HepG2 (cell line): ENCODE measurements around the gene POLR3F. TPM values are rescaled to one million over a fixed set of nuclear protein-coding genes. Genes with fewer than 3 reads are reported as not detected.

Source experiments
- ATAC-seq: fragments of 200-7000 bp; cut with Tn5 transposase; 3 replicates; pipeline ENCODE4 v1.9.1; 2020; ENCODE audit warnings: mild to moderate bottlenecking, moderate library complexity
- BruUV-seq: library from RNA; stranded (reverse); fragments of 400-500 nt; replicated peaks from 2 replicates; lab custom pipeline; 2021; lab: Mats Ljungman, UMichigan
- CTCF ChIA-PET: fragments of 300-600 bp; formaldehyde crosslinking; extraction: SDS; loops from one replicate; lab custom pipeline; 2021; ENCODE audit warnings: low total read pairs, inconsistent platforms, low intra/inter-chr PET ratio; lab: Yijun Ruan, JAX
- POLR2A ChIA-PET: fragments of 350-600 bp; sonication (Branson Sonifier 250); formaldehyde crosslinking; loops from one replicate; lab custom pipeline; 2020; ENCODE audit warnings: antibody characterized with exemption, inconsistent platforms; lab: Yijun Ruan, JAX
- DNase-seq: peaks from one replicate; pipeline ENCODE4 v3.0.0-alpha.2; 2015; ENCODE audit warnings: low spot score
- FAIRE-seq: peaks from 3 replicates; lab custom pipeline; 2011; peaks lifted over from hg19 to GRCh38; lab: Jason Lieb, UNC
- H2AFZ ChIP-seq: one replicate; pipeline ENCODE4 v1.6.1; 2011; ENCODE audit warnings: low read length, inconsistent platforms
- H3K27ac ChIP-seq: fragments of 300-600 bp; 3 replicates; pipeline ENCODE4 v1.8.0; 2011; ENCODE audit warnings: mixed run types, mild to moderate bottlenecking, mixed read lengths, low read length, inconsistent platforms; ENCODE audit not compliant: insufficient read depth; ENCODE audit errors: extremely low read length
- H3K27me3 ChIP-seq, 2 experiments: fragments of 200-600 bp in 1 of 2; 2 replicates in 1 of 2; 3 replicates in 1 of 2; pipeline versions ENCODE4 v1.6.0 to v1.8.0; 2011; ENCODE audit warnings: low read length in 2 of 2, mild to moderate bottlenecking in 2 of 2, moderate library complexity in 2 of 2, inconsistent platforms in 1 of 2; ENCODE audit not compliant: insufficient read depth in 2 of 2, control insufficient read depth in 1 of 2
- H3K36me3 ChIP-seq, 2 experiments: fragments of 200-600 bp in 1 of 2; replicated peaks in 1 of 2; 2 replicates in 1 of 2; 3 replicates in 1 of 2; pipeline versions ENCODE4 v1.5.1 to v1.8.0; 2011; ENCODE audit warnings: low read length in 2 of 2, inconsistent platforms in 1 of 2; ENCODE audit not compliant: insufficient read depth in 2 of 2, control insufficient read depth in 1 of 2
- H3K4me1 ChIP-seq: 2 replicates; pipeline ENCODE4 v1.5.1; 2012; ENCODE audit warnings: low read length, inconsistent platforms; ENCODE audit not compliant: insufficient read depth
- H3K4me2 ChIP-seq: 2 replicates; pipeline ENCODE4 v1.6.0; 2011; ENCODE audit warnings: low read depth, low read length, inconsistent platforms
- H3K4me3 ChIP-seq, 3 experiments: fragments of 200-600 bp in 1 of 3; sonication (generic), shearing (Covaris generic) in 1 of 3; replicated peaks in 1 of 3; 2 replicates each; pipeline ENCODE4 v1.5.1; 2011 to 2016; ENCODE audit warnings: low read length in 3 of 3, inconsistent platforms in 2 of 3, low read depth in 2 of 3, mild to moderate bottlenecking in 2 of 3, control low read depth in 1 of 3, mixed read lengths in 1 of 3; ENCODE audit not compliant: insufficient read depth in 1 of 3
- H3K79me2 ChIP-seq: one replicate; pipeline ENCODE4 v1.6.1; 2011; ENCODE audit warnings: low read length, inconsistent platforms; ENCODE audit not compliant: insufficient read depth
- H3K9ac ChIP-seq: 2 replicates; pipeline ENCODE4 v1.6.0; 2011; ENCODE audit warnings: mild to moderate bottlenecking, low read depth, low read length, inconsistent platforms; ENCODE audit not compliant: insufficient read depth
- H3K9me3 ChIP-seq: 2 replicates; pipeline ENCODE4 v1.5.1; 2012; ENCODE audit warnings: mild to moderate bottlenecking, low read length
- H4K20me1 ChIP-seq: 2 replicates; pipeline ENCODE4 v1.6.0; 2011; ENCODE audit warnings: inconsistent platforms, mild to moderate bottlenecking, low read length, moderate library complexity; ENCODE audit not compliant: insufficient read depth
- ARNTL ChIP-seq: sonication (generic); formaldehyde crosslinking; IDR thresholded peaks from 2 replicates; pipeline ENCODE4 v1.4.0; 2020; ENCODE audit warnings: mild to moderate bottlenecking, missing genetic modification reagents
- GPN1 ChIP-seq: sonication (generic); formaldehyde crosslinking; IDR thresholded peaks from 2 replicates; pipeline ENCODE4 v1.5.1; 2020; ENCODE audit warnings: missing genetic modification reagents, borderline replicate concordance
- JUND ChIP-seq: sonication (generic); formaldehyde crosslinking; IDR thresholded peaks from 2 replicates; pipeline ENCODE4 v1.8.0; 2022; ENCODE audit warnings: mild to moderate bottlenecking, missing genetic modification reagents
- MED13 ChIP-seq: sonication (generic); formaldehyde crosslinking; IDR thresholded peaks from 2 replicates; pipeline ENCODE4 v1.5.0; 2020; ENCODE audit warnings: missing genetic modification reagents
- MTERF4 ChIP-seq: sonication (generic); formaldehyde crosslinking; IDR thresholded peaks from 2 replicates; pipeline ENCODE4 v1.8.0; 2023; ENCODE audit warnings: mild to moderate bottlenecking, missing genetic modification reagents
- NFE2 ChIP-seq: sonication (generic); formaldehyde crosslinking; IDR thresholded peaks from 2 replicates; pipeline ENCODE4 v1.4.0; 2020; ENCODE audit warnings: missing genetic modification reagents
- NFKB2 ChIP-seq: sonication (generic); formaldehyde crosslinking; IDR thresholded peaks from 2 replicates; pipeline ENCODE4 v1.4.0; 2020; ENCODE audit warnings: missing genetic modification reagents, borderline replicate concordance
- NPAS2 ChIP-seq: sonication (generic); formaldehyde crosslinking; IDR thresholded peaks from 2 replicates; pipeline ENCODE4 v1.8.0; 2022; ENCODE audit warnings: mild to moderate bottlenecking, missing genetic modification reagents, borderline replicate concordance
- NR2F1 ChIP-seq, 2 experiments: fragments of 450-650 bp in 1 of 2; formaldehyde crosslinking in 1 of 2; IDR thresholded peaks; 2 replicates each; pipeline versions ENCODE4 v1.5.0 to v1.6.1; 2016 to 2020; ENCODE audit warnings: mild to moderate bottlenecking in 1 of 2, missing compliant biosample characterization in 1 of 2, missing genetic modification reagents in 1 of 2, moderate library complexity in 1 of 2
- PAWR ChIP-seq: sonication (generic); formaldehyde crosslinking; IDR thresholded peaks from 2 replicates; pipeline ENCODE4 v1.4.0; 2020; ENCODE audit warnings: missing genetic modification reagents, mild to moderate bottlenecking, borderline replicate concordance
- SOX5 ChIP-seq: IDR thresholded peaks from 2 replicates; pipeline ENCODE4 v1.6.1; 2016; ENCODE audit warnings: borderline replicate concordance
- SP4 ChIP-seq: sonication (generic); formaldehyde crosslinking; IDR thresholded peaks from 2 replicates; pipeline ENCODE4 v1.8.1; 2023; ENCODE audit warnings: mild to moderate bottlenecking, missing genetic modification reagents
- ZNF350 ChIP-seq: sonication (generic); formaldehyde crosslinking; IDR thresholded peaks from 2 replicates; pipeline ENCODE4 v1.4.0; 2020; ENCODE audit warnings: mild to moderate bottlenecking, low read depth, missing genetic modification reagents, borderline replicate concordance
- ZNF547 ChIP-seq: sonication (generic); formaldehyde crosslinking; IDR thresholded peaks from 2 replicates; pipeline ENCODE4 v1.5.1; 2020; ENCODE audit warnings: mild to moderate bottlenecking, missing genetic modification reagents
- ZNF550 ChIP-seq: sonication (generic); formaldehyde crosslinking; IDR thresholded peaks from 2 replicates; pipeline ENCODE4 v1.4.0; 2020; ENCODE audit warnings: mild to moderate bottlenecking, missing genetic modification reagents, borderline replicate concordance
- ZNF563 ChIP-seq: sonication (generic); formaldehyde crosslinking; IDR thresholded peaks from 2 replicates; pipeline ENCODE4 v1.8.0; 2022; ENCODE audit warnings: mild to moderate bottlenecking, moderate library complexity, missing genetic modification reagents
- ZNF570 ChIP-seq: sonication (generic); formaldehyde crosslinking; IDR thresholded peaks from 2 replicates; pipeline ENCODE4 v1.4.0; 2020; ENCODE audit warnings: mild to moderate bottlenecking, missing genetic modification reagents, borderline replicate concordance
- WGBS: methylation state at CpG from one replicate; pipeline ENCODE4 v1.1.6; 2017; ENCODE audit warnings: low lambda C conversion rate; 5-methylcytosine and 5-hydroxymethylcytosine counted together
- in situ Hi-C: cut with HindIII; loops from 2 replicates; pipeline ENCODE4 v1.10.0; 2017; ENCODE audit warnings: low pct_unique_long_range_greater_than_20kb; ENCODE audit not compliant: extremely low pct_ligation_motif_present
- intact Hi-C: fragments of 100-400 bp; cut with micrococcal nuclease; formaldehyde crosslinking; loops from one replicate; pipeline ENCODE4 v1.10.0; 2022; ENCODE audit not compliant: unreplicated experiment
- polyA plus RNA-seq, 8 experiments: library from polyadenylated mRNA; depleted of rRNA in 3 of 8; stranded (reverse) in 7 of 8; unstranded in 1 of 8; fragments of >200 nt; fragmentation: Illumina TruSeq in 4 of 8; extraction: Trizol in 4 of 8; gene quantifications; 2 replicates each; pipeline versions ENCODE4 v1.2.1 to v1.2.3, GENCODE V29; 2011 to 2016; ENCODE audit warnings: low read depth in 4 of 8, missing spikeins in 1 of 8, mixed read lengths in 1 of 8; ENCODE audit not compliant: insufficient read depth in 1 of 8
- total RNA-seq, 5 experiments: library from RNA; depleted of rRNA; stranded (reverse); fragments of >200 nt; fragmentation: Illumina TruSeq; extraction: Trizol; gene quantifications; 2 replicates each; pipeline ENCODE4 v1.2.3, GENCODE V29; 2016; ENCODE audit warnings: low read depth in 1 of 5
- TF ChIP-seq, protein P1 (sequence below): sonication (generic); formaldehyde crosslinking; IDR thresholded peaks from 2 replicates; pipeline ENCODE4 v1.5.0; 2020; ENCODE audit warnings: mild to moderate bottlenecking, missing genetic modification reagents, borderline replicate concordance

The POLR3F gene
- total and polyA plus RNA-seq, 2 of the 13 experiments (the other 11 are each of a cell fraction or from before 2014, with no cell fraction given), result 11.7 to 25.5 TPM

- ATAC-seq, result peak; percentile 98
- peak within 1 kb of the TSS; percentile 95 for H3K27ac ChIP-seq
- peaks cover 5 to 17% of the 10 kb centered on the region in 2 experiments for H3K36me3 ChIP-seq
- peaks cover 44% of the 10 kb centered on the region for H3K4me1 ChIP-seq
- peak within 1 kb of the TSS; percentile 96 for H3K4me2 ChIP-seq
- ChIA-PET POLR2A (interaction anchor here (0.6 to 4.8 kb wide), 42 partner anchors 8 to 938 kb away, joined by 3 to 215 read pairs (median 4); partner anchors contain the start of genes DSTN, DTD1, DZANK1 and KAT14), CTCF (no interaction called here)
- FAIRE-seq, result peak; percentile 93
- H3K27me3 ChIP-seq, result no peaks in the 10 kb centered on the region; a peak in 1 of 5 replicates
- peaks cover 17% of the 10 kb centered on the region for H3K79me2 ChIP-seq
- peak within 1 kb of the TSS; percentile 95 for H3K9ac ChIP-seq
- H2AFZ ChIP-seq, result peak within 1 kb of the TSS; percentile 92
- H3K4me3 ChIP-seq, result peak within 1 kb of the TSS; percentile 76 to 88 (median 87)
- intact Hi-C loops, result loop anchor here (1.0 to 5.0 kb wide), 7 partner anchors 10 to 219 kb away; partner anchors contain the start of genes DZANK1, POLR3F, RBBP9 and SMIM26
- no peaks in the 10 kb centered on the region for H3K9me3 ChIP-seq
- no peaks in the 10 kb centered on the region for H4K20me1 ChIP-seq
- DNase-seq, result peak; percentile 99
- BruUV-seq, result TSS peak; percentile 97
- in situ Hi-C loops, result no loop called here
- WGBS, result 1% methylated on average over 67 of the region's 69 CpGs
- TF ChIP-seq PAWR (CRISPR knock-in tag), result peak; percentile 91; the same call in 1 of the 2 replicates
- peak; percentile 71 for TF ChIP-seq ARNTL (CRISPR knock-in tag)
- TF ChIP-seq MED13 (CRISPR knock-in tag), result peak; percentile 16; the same call in 1 of the 2 replicates
- TF ChIP-seq JUND, result peak; percentile 86; the same call in 1 of the 2 replicates
- peak; percentile 69 for TF ChIP-seq SOX5 (CRISPR knock-in tag)
- no peak for TF ChIP-seq ZNF550
- no peak for TF ChIP-seq MTERF4 (CRISPR knock-in tag)
- peak; percentile 61; the same call in 1 of the 2 replicates for TF ChIP-seq ZNF563 (CRISPR knock-in tag)
- TF ChIP-seq NR2F1 (CRISPR knock-in tag; IDR thresholded peaks at IDR 0.05), result no peak; a peak in 1 of 4 replicates
- no peak for TF ChIP-seq NPAS2
- no peak; the same call in 1 of the 2 replicates for TF ChIP-seq GPN1 (CRISPR knock-in tag)
- peak; percentile 98 for TF ChIP-seq ZNF350 (CRISPR knock-in tag)
- TF ChIP-seq NFKB2, result peak; percentile 98; the same call in 1 of the 2 replicates
- TF ChIP-seq, protein P1, sequence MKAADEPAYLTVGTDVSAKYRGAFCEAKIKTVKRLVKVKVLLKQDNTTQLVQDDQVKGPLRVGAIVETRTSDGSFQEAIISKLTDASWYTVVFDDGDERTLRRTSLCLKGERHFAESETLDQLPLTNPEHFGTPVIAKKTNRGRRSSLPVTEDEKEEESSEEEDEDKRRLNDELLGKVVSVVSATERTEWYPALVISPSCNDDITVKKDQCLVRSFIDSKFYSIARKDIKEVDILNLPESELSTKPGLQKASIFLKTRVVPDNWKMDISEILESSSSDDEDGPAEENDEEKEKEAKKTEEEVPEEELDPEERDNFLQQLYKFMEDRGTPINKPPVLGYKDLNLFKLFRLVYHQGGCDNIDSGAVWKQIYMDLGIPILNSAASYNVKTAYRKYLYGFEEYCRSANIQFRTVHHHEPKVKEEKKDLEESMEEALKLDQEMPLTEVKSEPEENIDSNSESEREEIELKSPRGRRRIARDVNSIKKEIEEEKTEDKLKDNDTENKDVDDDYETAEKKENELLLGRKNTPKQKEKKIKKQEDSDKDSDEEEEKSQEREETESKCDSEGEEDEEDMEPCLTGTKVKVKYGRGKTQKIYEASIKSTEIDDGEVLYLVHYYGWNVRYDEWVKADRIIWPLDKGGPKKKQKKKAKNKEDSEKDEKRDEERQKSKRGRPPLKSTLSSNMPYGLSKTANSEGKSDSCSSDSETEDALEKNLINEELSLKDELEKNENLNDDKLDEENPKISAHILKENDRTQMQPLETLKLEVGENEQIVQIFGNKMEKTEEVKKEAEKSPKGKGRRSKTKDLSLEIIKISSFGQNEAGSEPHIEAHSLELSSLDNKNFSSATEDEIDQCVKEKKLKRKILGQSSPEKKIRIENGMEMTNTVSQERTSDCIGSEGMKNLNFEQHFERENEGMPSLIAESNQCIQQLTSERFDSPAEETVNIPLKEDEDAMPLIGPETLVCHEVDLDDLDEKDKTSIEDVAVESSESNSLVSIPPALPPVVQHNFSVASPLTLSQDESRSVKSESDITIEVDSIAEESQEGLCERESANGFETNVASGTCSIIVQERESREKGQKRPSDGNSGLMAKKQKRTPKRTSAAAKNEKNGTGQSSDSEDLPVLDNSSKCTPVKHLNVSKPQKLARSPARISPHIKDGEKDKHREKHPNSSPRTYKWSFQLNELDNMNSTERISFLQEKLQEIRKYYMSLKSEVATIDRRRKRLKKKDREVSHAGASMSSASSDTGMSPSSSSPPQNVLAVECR, result peak; percentile 96
- no peak for TF ChIP-seq NFE2
- TF ChIP-seq SP4 (CRISPR knock-in tag), result peak; percentile 83
- peak; percentile 80; the same call in 1 of the 2 replicates for TF ChIP-seq ZNF570 (CRISPR knock-in tag)
- peak; percentile 97 for TF ChIP-seq ZNF547 (CRISPR knock-in tag)
These were observed 40.3 kb downstream of the POLR3F start, which contains the start of gene SEC23B for GRCh38 chr20:18507218-18508191. SEC23B (plus strand) TSS chr20:18507940; CDS start chr20:18510836, 2,896 bp downstream.
